Hypothalamus (tissue), 51 donors: ENCODE data around the gene IGSF10.
A peak's percentile ranks its signal among the peaks of the same experiment; 100 is the strongest.
"Not testable (repeated sequence)": the region's sequence is repeated elsewhere in the genome, so short reads cannot be mapped to it uniquely, and the experiment has no call there.

Experiments
- DNase-seq, 51 donors: peaks; one replicate each; lab custom pipeline; 2025; lab: John Stamatoyannopoulos, UW

The IGSF10 gene

GRCh38 chr3:151460774-151461450 lies at the start of gene IGSF10:
TSS of gene IGSF10 (minus strand) at chr3:151461061. CDS start at chr3:151458709, 2,352 bp downstream.
- peak in 6 of 51 donors; percentile 6 to 28 (median 12) for DNase-seq

- DNase-seq, result not testable (repeated sequence)
Measured at GRCh38 chr3:151509468-151510135, 48.7 kb upstream of the IGSF10 start.

DNA sequence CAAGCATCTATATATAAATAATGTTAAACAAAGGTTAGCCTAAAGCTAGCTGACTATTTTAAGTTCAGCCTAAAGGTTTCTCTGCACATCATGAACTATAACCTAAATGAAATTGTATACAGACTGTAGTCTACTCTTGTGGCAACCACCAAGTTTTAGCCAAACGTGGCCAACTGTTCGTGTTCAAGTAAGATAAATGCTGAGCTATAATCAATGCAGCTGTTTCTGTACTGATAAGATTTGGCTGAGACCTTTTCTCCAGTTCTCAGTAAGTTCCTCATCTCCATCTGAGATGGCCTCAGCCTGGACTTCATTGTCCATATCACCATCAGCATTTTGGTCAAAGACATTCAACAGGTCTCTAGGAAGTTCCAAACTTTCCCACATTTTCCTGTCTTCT lies 43.7 kb upstream of the IGSF10 start:
- DNase-seq, result no peak

DNA sequence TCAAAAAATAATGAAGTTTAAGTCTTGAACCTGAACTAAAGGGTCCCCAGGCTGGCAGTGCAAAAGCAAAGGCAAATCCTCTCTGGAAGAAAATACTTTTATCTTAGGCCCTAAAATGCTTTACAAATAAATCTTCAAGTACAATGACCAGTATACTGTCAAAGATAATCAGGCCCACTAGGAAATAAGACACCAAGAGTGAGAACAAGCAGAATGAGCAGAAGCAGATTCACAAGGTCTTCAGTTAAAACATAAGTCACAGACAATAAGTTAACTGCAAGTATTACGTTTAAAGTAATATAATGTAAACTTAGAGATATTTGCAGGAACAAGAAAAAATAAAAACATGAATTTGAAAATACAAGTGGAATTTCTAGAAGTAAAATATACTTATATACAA lies 42.2 kb upstream of the IGSF10 start:
- DNase-seq, result no peak

- no peak for DNase-seq
Measured at GRCh38 chr3:151501923-151502632, 41.2 kb upstream of the IGSF10 start.

- DNase-seq, result no peak
Measured at GRCh38 chr3:151501171-151501922, 40.5 kb upstream of the IGSF10 start.

- no peak for DNase-seq
Measured at GRCh38 chr3:151499168-151499567, 38.3 kb upstream of the IGSF10 start.

GRCh38 chr3:151491525-151491924 lies 30.7 kb upstream of the IGSF10 start:
- DNase-seq, result no peak

DNA sequence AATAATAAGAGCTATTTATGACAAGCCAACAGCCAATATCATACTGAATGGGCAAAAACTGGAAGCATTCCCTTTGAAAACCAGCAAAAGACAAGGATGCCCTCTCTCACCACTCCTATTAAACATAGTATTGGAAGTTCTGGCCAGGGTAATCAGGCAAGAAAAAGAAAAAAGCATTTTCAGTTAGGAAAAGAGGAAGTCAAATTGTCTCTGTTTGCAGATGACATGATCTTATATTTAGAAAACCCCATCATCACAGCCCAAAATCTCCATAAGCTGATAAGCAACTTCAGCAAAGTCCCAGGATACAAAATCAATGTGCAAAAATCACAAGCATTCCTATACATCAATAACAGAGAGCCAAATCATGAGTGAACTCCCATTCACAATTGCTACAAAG lies 27.0 kb upstream of the IGSF10 start:
- DNase-seq, result not testable (repeated sequence)

DNA sequence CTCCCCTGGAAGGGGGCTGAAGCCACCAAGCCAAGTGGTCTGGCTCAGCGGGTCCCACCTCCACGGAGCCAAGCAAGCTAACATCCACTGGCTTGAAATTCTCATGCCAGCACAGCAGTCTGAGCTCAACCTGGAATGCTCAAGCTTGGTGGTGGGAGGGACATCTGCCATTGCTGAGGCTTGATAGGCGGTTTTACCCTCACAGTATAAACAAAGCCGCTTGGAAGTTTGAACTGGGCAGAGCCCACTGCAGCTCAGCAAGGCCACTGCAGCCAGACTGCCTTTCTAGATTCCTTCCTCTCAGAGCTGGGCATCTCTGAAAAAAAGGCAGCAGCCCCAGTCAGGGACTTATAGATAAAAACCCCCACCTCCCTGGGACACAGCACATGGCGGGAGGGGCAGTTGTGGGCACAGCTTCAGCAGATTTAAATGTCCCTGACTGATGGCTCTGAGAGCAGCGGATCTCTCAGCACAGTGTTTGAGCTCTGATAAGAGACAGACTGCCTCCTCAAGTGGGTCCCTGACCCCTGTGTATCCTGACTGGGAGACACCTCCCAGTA lies 23.2 kb upstream of the IGSF10 start:
- DNase-seq, result no peak

DNA sequence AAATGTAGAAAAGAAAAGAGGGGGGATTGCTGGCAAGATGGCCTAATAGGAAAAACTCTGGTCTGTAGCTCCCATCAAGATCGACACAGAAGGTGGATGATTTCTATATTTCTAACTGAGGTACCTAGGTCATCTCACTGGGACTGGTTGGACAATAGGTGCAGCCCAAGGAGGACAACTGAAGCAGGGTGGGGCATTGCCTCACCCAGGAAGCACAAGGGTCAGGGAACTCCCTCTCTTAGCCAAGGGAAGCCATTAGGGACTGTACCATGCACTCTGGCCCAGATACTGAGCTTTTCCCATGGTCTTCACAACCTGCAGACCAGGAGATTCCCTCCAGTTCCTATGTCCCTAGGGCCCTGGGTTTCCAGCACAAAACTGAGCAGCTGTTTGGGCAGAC lies 22.6 kb upstream of the IGSF10 start:
- no peak for DNase-seq

DNA sequence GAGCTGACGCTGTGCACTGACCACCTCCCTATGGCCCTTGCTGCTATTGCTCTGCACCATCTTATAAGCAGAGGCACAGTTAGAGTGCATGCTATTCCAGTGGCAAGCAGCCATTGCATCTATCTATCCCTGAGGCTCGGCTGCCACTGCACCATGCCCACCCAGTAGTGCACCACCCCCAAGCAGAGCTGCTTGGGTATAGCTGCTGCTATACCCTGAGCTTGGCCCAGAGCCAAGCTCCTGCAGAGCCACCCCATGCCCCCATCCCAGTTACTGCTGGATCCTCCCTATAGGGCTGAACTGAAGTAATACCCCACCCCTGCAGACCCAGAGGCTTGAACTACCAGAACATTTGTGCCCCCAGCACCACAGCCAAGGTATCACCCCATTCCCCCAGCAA lies 19.6 kb upstream of the IGSF10 start:
- DNase-seq, result no peak

DNA sequence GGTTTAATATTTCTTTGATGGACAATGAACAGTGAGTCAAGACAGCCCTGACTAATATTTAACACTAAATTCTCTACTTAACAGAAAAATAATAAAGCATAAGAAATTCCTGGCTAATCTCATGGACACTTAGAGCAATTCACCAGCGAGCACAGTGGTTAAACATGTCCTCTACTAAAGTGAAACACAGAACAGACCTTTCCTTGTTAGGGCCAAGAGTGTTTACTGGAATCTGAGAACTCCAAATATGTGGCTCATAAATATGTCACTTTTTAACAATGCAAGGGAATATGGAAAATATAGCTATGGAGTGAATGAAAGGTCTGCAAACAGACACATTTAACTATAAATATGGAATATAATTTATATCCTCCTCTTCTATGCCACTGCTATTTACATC lies 18.6 kb upstream of the IGSF10 start:
- DNase-seq, result no peak

- no peak for DNase-seq
Measured at GRCh38 chr3:151478335-151478697, 17.5 kb upstream of the IGSF10 start.

- no peak for DNase-seq
Measured at GRCh38 chr3:151477591-151478334, 16.9 kb upstream of the IGSF10 start.

- no peak for DNase-seq
Measured at GRCh38 chr3:151476344-151477018, 15.6 kb upstream of the IGSF10 start.

DNA sequence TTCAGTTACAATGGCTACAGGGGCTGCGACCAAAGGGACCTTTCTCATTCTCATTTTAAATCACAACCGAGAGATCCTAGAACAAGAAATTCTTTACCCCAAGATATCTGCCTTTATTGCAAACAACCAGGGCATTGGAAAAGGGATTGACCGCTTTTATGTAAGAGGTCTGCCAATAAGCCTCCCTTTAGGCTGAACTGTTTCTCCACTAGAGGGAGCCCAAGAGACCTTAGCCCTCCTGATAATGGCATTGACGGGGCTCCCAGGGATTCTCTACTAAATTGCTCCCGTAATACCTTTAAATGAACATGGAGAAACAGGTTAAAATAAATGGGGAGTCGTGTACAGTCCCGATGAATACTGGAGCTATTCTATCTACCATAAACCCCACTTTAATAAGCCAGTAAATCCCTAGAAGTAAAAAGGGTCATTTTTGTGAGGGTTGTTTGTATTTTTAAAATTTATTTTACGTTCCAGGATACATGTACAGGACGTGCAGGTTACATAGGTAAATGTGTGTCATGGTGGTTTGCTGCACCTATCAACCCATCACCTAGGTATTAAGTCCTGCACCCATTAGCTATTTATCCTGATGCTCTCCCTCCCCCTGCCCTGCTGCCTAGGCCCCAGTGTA lies 7.5 kb upstream of the IGSF10 start:
- DNase-seq, result peak in 9 of 51 donors; percentile 2 to 14 (median 4)

DNA sequence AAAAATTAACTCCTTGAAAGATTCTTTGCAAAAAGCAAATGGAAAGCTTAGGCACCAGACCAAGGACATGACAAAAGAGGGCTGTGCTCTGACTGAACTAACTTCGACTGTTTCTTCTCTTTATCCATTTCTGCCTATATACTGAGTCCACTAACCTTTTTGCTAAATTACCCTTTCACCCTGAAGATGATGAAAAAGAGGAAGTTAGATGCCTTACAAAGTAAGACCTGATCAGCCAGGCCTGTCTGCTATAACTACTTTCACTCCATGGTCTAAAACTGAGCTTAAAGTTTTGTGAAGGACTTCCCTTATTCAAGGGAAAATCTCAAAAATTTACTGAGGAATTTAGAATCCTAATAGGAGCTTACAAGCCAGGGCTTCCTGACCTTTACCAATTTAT lies 6.2 kb upstream of the IGSF10 start:
- no peak for DNase-seq

GRCh38 chr3:151462991-151463390 lies 2.1 kb upstream of the IGSF10 start:
- DNase-seq, result no peak
